Ishikawa (cell line): ENCODE data around the gene RPL3.

Experiments used
- CEBPB ChIP-seq: IDR thresholded peaks from 2 replicates; pipeline ENCODE4 v1.6.1; 2012
- CREB1 ChIP-seq: IDR thresholded peaks from 2 replicates; pipeline ENCODE4 v1.6.1; 2012; ENCODE audit warnings: low read depth
- EGR1 ChIP-seq: IDR thresholded peaks from 2 replicates; pipeline ENCODE4 v1.6.1; 2012
- EP300 ChIP-seq: IDR thresholded peaks from 2 replicates; pipeline ENCODE4 v1.6.1; 2012; ENCODE audit warnings: borderline replicate concordance
- FOXM1 ChIP-seq: IDR thresholded peaks from 2 replicates; pipeline ENCODE4 v1.6.1; 2012; ENCODE audit warnings: low read depth, borderline replicate concordance
- MAX ChIP-seq: IDR thresholded peaks from 2 replicates; pipeline ENCODE4 v1.6.1; 2012
- NFIC ChIP-seq: IDR thresholded peaks from 2 replicates; pipeline ENCODE4 v1.6.1; 2012
- RAD21 ChIP-seq: IDR thresholded peaks from 2 replicates; pipeline ENCODE4 v1.6.1; 2012; ENCODE audit warnings: low read depth
- REST ChIP-seq: IDR thresholded peaks from 2 replicates; pipeline ENCODE4 v1.6.1; 2012; ENCODE audit warnings: low read depth, mild to moderate bottlenecking
- TAF1 ChIP-seq: IDR thresholded peaks from 2 replicates; pipeline ENCODE4 v1.6.1; 2012; ENCODE audit warnings: low read depth, mild to moderate bottlenecking
- TCF12 ChIP-seq: IDR thresholded peaks from 2 replicates; pipeline ENCODE4 v1.6.1; 2012; ENCODE audit warnings: low read depth
- TEAD4 ChIP-seq: IDR thresholded peaks from 2 replicates; pipeline ENCODE4 v1.6.1; 2012
- USF1 ChIP-seq: IDR thresholded peaks from 2 replicates; pipeline ENCODE4 v1.6.1; 2012
- YY1 ChIP-seq: IDR thresholded peaks from 2 replicates; pipeline ENCODE4 v1.6.1; 2012; ENCODE audit warnings: low read depth
- ZBTB7A ChIP-seq: IDR thresholded peaks from 2 replicates; pipeline ENCODE4 v1.6.1; 2012; ENCODE audit warnings: low read depth

The RPL3 gene

GRCh38 chr22:39365492-39365780 is 46.0 kb upstream of the RPL3 start:
- no peak for TF ChIP-seq FOXM1
- TF ChIP-seq TAF1: no peak
- no peak for TF ChIP-seq REST
- no peak for TF ChIP-seq MAX
- TF ChIP-seq TCF12: no peak
- TF ChIP-seq NFIC: no peak
- TF ChIP-seq ZBTB7A: no peak
- TF ChIP-seq EP300: no peak
- TF ChIP-seq EGR1: no peak
- no peak for TF ChIP-seq CEBPB

- TF ChIP-seq TCF12: no peak
- no peak for TF ChIP-seq NFIC
- TF ChIP-seq TAF1: no peak
- TF ChIP-seq MAX: no peak
- TF ChIP-seq YY1: no peak
- no peak for TF ChIP-seq FOXM1
- no peak for TF ChIP-seq ZBTB7A
- TF ChIP-seq TEAD4: no peak
- TF ChIP-seq CEBPB: no peak
Observed at GRCh38 chr22:39364714-39365491, 45.5 kb upstream of the RPL3 start.

- TF ChIP-seq RAD21 (no peak), MAX (no peak), YY1 (no peak), ZBTB7A (no peak), CREB1 (no peak), FOXM1 (no peak), CEBPB (no peak), EP300 (no peak), EGR1 (no peak), TAF1 (no peak), TCF12 (no peak), TEAD4 (no peak), NFIC (no peak), USF1 (no peak), REST (no peak)
Observed at GRCh38 chr22:39363751-39364515, 44.5 kb upstream of the RPL3 start.

GRCh38 chr22:39362932-39363331 is 43.5 kb upstream of the RPL3 start:
- TF ChIP-seq ZBTB7A (no peak), EGR1 (no peak), EP300 (no peak), CREB1 (no peak), USF1 (no peak), YY1 (no peak)

GRCh38 chr22:39362271-39362670 is 42.8 kb upstream of the RPL3 start:
- TF ChIP-seq NFIC (no peak), TAF1 (no peak), CEBPB (no peak), MAX (no peak), EP300 (no peak)
